ENCODE results near the gene DYRK4.
"Not testable (repeated sequence)": the region's sequence is repeated elsewhere in the genome, so short reads cannot be mapped to it uniquely, and the experiment has no call there.

Gene DYRK4, protein sequence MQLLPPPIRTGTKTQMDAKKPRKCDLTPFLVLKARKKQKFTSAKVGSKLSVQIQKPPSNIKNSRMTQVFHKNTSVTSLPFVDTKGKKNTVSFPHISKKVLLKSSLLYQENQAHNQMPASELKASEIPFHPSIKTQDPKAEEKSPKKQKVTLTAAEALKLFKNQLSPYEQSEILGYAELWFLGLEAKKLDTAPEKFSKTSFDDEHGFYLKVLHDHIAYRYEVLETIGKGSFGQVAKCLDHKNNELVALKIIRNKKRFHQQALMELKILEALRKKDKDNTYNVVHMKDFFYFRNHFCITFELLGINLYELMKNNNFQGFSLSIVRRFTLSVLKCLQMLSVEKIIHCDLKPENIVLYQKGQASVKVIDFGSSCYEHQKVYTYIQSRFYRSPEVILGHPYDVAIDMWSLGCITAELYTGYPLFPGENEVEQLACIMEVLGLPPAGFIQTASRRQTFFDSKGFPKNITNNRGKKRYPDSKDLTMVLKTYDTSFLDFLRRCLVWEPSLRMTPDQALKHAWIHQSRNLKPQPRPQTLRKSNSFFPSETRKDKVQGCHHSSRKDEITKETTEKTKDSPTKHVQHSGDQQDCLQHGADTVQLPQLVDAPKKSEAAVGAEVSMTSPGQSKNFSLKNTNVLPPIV

DNA sequence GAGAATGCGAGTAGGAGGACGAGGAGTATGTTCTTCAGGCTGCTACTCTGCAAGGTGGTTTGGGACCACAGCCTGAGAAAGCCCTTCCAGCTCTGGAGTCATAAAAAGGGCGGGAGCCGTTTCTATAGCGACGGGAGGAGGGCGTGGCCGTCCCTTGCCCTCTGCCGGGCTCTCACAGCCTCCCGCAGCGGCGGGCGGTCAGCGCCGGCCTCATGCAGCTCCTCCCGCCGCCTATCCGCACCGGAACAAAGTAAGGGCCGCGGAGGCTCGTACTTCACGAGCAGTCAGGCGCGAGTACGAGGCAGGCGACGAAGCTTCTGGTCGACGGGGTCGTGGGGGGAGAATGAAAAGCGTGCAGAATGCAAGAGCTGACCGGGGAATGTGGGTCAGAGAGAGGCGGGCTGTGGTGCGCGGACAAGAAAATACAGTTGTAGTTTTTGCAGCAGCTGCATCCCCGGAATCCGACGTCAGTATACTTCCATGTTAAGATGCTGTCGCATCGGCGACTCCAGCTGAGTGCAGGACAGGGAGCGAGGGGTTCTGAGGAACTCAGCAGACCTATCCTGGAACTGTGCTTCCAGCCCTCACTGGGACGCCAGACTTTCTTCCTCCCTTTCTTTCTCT is at the start of gene DYRK4:
DYRK4 (plus strand) TSS at position 175 of the 624 bp plus-strand sequence; CDS start at position 213, 38 bp downstream.
- DNase-seq = peak; percentile 15

DNA sequence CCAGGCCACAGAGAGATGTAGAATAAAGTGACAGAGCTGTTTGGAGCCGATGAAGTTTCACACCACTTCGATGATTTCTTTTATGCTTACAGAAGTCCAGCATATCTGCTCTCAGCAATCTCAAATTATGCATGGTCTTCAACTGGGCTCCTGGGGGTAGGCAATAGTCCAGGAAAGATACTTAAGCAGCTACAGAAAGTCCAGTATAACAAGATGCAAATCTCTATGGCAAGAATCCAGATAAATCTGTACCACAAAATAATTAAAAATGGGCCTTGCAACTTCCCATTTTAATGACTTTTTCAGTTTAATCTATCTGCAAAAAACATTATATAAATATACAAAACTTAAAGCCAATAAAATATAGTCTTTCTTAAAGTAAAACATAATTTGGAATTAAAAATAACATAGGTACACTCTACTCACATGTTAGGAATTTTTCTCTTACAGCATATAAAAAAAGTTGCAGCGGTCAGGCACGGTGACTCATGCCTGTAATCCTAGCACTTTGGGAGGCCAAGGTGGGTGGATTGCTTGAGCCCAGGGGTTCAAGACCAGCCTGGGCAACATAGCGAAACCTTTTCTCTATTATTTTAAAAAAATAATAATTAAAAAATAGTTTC is 43.8 kb upstream of the DYRK4 start:
- no peak for DNase-seq

DNA sequence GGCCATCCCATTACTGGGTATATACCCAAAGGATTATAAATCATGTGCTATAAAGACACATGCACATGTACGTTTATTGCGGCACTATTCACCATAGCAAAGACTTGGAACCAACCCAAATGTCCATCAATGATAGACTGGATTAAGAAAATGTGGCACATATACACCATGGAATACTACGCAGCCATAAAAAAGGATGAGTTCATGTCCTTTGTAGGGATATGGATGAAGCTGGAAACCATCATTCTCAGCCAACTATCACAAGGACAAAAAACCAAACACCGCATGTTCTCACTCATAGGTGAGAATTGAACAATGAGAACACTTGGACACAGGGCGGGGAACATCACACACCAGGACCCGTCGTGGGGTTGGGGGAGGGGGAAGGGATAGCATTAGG is 38.6 kb upstream of the DYRK4 start:
- DNase-seq = not testable (repeated sequence)

DNA sequence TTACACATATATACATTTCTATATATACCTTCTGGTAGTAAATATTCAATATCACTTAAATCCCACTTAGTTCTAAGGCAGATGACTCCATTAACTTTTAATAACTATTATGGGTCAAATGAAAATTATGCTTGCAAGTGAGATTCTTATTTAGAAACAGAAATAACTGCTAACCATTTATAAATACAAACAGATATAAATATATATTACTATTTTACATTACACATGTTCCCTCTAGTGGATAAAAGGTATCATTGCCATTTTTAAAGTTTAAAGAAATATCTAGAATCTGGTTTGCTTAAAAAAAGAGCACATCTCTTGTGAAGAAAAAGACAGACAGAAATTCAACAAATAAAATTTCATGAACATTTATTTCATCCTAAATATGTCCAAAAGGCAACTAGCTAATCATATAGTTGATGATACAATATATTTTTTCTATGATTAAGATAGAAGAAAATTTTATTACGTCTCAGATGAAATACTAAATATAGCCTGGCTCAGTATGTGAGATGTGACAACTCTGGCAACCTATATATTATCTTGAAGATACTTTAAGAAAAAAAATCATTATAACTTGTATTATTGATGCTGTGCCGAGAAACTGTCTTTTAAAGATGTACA is 35.0 kb upstream of the DYRK4 start:
- peak; percentile 7 for DNase-seq

DNA sequence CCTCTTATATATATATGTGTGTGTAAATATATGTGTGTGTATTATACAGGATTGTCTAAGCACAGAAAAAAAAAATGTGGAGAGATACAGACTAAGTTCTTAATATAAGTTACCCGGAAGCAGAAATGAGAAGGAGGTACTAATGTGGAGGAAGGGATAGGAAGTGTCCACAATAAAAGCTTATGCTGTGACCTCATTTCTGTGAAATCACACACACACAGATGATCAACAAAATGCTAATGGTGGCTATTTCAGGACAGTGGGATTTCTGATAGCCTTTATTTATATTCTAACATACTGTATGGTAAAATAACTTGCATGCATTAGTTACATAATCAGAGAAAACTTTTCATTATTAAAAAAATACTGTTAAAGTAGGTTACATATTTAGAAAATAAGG is 31.8 kb upstream of the DYRK4 start:
- no peak for DNase-seq

DNA sequence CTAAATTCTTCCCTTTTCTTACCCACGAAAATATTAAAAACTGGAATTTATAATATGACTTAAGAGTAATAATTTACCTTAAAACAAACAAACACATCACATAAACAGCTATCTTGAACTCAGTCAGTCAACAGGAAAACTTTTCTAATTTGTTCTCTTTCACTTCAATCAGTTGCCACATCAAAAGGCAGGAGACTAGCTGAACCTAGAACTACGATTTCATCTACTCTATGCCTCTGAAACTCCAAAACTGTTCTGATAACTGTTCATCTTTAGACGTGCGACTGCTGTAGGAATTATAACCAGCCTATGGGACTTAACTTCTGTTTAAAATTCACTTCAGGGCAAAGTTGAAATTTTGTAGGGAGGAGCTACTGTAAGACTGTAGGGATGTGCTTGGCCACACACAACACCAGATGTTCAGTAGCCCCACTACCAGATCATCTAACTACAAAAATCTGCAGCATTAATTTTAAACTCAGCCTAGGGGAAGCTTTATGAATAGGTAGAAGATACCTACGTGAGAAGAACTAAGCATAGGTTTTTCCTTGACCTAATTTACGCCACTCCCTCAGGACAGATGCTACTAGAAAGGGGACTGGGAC is 30.9 kb upstream of the DYRK4 start:
- no peak for DNase-seq

DNA sequence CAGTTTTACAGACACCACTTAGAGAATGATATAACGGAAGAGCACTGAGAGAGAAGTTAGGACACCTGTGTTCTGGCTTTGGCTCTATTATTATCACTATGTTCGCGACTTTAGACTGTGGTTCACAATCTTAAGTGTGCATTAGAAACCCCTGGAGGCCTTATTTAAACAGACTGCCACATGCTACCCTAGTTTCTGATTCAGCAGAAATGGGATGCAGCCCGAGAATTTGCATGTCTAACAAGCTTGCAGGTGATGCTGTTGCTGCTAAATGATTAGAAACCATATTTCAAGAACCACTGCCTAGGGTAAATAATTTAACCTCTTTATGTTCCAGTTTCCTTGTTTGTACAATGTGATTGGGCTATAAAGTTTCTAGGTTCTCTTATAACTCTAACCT is 26.9 kb upstream of the DYRK4 start:
- DNase-seq = no peak

DNA sequence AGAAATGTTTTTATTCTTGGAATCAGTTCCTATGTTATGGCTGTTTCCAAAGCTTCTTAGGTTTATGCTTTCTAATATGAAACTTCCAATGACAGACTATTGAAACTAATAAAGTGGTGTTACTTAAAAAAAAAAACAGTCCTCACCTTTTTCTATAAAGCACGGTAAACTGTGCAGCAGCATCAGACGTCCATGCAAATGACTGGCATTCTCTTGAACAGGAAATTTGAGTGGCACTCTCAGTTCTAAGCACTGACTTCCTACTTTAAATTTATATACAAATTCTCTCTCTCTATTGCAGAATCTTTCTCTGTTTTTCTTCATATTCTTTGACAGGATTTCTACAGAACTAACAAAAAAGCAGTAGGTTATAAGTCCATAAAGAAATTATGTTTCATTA is 26.1 kb upstream of the DYRK4 start:
- no peak for DNase-seq

DNA sequence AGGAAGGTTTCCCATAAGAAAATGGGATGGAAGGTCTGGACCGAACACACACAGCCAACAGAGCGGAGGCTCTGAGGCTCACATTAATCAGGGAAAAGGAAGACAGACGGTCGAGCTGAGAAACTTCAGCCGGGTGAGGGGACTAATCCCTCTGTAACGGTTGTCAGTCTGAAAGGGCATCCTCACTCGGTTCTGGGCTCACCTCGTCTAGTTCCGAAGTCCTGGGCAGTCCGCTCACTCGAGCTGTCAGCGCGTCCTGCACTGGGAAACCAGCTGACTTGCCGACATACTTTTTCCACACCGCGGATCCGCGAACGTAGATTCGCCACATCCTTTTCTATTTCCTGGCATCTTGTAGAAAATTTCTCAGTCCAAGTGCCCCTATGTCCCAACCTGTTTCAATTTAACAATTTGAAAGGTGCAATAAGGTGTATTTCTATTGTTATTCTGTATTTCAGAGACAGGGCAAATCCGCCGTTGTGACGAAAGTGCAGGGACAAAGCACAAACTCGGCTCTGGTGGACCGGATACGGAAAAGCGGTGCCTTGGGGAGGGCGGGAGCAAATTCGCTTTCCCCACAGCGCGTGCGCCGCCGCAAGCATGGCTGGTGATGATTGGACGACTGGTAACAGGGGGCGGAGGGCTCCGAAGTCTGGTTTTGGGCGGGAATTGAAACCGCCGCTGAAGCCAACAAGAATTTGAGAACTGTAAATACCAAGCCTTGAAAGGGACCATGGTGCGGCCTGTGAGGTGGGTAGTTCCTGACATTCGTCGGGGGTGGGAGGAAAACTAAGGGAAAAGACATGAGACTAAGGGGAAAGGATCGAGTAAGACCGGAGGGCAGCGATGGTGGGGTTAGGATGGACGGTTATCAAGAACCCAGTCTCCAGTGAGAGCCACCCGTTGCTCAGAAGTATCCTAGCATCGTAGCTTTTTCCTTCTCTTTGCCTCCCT is 23.5 kb upstream of the DYRK4 start, which contains the start of gene RAD51AP1:
RAD51AP1 (plus strand) TSS at position 684 of the 954 bp plus-strand sequence; CDS start at position 734, 50 bp downstream.
- peak; percentile 97 for DNase-seq

DNA sequence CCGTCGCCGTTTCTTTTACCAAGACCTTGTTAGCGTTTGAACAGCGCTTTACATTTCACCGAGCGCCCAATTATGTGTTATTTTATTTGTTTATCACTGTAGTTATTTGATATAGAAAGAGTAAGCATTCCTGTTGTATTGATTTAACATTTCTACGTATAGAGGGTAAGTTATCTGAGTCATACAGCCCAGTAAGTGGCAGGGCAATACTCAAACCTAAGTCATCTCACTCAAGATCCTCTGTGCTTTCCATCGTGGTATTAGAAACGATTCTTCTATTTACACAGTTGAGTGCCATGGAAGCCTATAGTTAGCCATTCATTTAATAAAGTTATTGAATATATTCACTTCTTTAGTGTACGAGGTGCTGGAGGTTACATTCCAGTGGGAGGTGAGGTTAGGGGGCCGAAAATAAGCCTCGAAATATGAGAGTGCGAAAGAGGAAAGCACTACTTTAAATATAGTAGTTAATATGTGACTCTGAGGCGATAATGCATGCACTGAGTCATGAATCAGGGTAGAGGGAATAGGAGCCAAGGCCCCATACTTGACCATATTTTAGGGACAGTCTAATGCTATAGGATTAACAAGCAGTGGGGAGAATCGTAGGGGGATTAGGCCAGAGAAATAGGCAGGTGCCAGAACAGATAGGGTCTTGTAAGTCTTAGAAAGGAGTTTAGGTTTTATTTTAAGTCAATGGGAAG is 22.7 kb upstream of the DYRK4 start:
- peak; percentile 21 for DNase-seq

DNA sequence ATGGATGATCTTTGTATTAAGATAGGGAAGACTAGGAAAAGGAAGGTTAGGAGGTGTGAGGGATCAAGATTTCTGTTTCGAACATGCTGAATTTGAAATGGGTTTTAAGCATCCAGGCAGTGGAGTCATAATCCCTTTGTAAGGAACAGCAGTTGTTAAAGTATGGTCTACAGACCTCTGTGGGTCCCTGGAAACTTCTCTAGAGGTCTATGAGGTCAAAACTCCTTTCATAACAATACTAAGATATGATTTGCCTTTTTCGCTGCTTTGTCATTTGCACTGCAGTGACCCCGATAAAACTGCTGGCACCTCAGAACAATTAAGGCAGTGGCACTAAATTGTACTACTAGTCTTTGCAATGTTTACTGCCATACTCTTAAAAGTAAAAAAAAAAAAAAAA is 21.8 kb upstream of the DYRK4 start:
- DNase-seq = peak; percentile 50

DNA sequence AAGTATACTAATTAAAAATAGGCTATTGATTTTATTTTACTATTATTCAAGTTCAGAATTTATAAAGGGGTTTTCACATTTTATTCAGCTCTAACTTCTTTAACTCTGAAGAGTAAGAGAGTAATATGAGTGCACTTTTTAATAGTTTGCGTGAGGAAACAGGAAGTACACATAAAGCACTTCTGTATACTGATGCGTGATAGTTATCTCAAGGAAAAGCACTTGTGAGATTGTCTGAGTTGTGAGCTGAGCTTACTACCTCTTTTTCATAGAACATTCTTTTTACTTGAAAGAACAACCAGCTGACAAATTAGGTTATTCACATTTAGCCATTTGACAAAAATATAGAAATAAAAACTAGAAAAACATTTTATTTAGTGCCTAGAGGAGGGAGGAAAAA is 21.4 kb upstream of the DYRK4 start:
- DNase-seq = no peak

DNA sequence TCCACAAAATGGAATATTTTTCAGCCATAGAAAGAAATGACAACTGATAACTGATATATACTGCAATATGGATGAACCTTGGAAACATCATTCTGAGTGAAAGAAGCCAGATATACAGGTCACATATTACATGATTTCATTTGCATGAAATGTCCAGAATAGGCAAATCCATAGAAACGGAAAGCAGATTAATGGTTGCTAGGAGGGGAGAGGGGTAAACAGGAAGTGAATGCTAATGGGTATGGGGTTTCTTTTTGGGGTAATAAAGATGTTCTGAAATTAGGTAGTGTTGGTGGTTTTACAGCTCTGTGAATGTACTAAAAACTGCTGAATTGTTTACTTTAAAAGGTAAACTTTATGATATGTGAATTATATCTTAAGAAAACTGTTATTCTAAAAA is 16.8 kb upstream of the DYRK4 start:
- DNase-seq = no peak

DNA sequence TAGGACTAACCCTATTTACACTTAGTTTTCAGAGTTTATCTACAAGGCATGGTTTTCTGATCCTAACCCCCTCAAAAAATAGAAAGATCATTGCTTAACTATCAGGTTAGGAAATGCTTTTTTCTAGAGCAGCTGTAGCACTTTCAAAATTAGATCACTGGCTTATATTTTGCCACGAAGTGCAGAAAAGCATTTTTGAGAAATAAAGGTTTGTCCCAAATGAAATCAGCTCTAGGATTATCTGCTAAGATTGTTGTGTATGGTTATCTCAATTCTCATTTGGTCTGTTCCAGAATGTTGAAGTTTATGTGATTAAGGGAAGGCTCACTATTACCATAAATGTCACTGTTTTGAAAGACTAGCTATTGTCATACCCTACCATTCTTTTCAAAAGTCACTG is 9.8 kb upstream of the DYRK4 start:
- DNase-seq = no peak

DNA sequence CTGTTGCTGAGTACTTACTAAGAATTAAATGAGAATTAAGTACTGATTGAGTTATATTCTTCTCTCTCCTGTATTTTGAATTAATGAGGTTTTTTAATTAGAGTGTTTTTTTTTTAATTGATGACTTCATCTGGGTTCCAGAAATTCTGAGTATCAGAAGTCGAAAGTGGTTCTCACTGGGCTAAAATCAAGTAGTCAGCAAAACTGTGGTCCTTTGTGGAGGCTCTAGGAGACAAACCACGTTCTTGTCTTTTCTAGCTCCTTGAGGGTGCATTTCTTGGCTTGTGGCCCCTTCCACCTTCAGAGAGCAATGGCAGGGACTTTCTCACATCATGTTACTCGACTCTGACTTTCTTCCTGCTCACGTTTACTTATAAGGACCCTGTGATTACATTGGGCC is 8.1 kb upstream of the DYRK4 start:
- DNase-seq = no peak

DNA sequence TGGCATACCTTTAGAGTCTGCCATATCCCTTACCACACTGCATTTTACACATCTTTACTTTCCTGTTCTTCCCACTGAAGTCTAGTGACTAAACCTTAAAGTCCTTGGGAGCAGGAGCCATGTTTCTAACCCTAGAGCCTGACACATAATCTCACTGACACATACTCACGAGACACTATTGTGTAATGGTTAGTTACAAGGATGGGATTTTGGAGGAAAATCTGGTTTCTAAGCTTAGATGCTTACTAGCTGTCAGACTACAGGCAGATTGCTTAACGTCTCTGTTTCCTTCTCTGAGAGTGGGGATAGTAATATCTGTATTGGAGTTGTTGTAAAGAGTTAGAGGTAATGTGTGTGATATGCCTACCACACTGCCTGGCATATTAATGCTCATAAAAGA is 6.2 kb upstream of the DYRK4 start:
- DNase-seq = no peak

DNA sequence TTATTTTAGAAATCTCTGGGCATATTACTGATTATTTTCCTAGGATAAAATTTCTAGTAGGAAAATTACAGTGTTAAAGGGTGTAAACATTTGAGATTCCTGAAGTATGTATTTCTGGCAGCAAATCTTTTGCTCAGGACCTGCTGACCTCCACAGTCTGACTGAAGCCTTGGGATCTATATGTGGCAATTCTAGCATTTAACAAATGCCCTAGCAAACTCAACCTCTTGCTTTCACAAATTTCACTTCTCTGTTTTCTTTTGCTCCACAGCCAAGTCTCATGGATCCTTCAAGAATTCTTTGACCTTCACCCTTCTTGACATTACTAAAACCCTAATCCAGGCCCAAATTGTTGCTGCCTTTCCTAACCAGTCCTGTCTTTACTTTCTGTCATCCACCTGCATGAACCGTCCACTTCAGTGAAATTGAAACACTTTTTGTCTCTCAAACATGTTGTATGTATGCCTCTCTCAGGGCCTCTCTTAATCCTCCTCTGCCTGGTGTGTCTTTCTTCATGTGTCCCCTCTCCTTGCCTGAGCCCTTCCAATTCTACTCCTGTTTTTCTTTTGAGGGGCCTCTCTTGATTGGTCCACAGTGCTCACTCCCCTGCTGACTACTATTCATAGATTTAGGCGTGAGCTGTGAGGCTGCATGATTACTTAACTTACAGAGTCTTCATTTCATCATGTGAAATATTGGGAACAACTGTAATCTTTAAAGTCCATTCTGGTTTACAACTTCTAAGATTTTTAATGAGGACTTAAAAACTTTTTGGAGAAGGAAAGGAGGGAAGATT is 5.1 kb upstream of the DYRK4 start:
- no peak for DNase-seq

DNA sequence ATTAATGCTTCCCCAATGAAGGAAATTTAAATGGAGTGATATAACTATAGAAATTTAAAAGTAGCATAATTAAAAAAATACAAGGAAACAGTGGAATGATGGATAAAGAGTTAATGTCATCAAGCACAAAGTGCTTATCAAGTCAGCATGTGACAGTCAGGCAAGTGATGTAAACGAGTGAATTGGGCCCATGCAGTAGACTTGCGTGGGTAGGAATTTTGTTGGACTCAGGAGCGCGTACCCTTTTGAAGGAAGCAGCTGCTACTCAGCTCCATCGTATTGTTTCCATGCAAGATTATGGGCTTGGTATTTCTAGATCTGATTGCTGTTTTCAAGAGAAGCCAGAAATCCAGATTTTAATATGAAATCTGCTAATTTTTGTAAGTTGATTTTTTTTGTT is 4.4 kb upstream of the DYRK4 start:
- no peak for DNase-seq

DNA sequence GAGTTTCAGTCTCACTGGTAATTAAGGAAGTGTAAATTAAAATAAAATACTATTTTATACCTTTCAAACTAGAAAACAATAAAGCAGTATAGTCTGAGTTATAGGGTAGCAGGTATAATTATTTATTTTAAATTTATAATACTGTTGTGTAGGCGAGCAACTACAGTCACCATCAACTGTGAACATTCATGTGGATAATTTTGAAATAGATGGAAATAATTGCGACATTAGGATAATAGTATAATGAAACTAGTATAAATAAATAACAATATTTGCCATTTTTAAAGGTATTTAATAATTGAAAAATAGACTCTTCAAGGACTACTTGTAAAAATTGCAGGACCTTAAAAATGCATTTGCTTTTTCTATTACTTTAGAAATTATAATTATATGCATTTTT is 3.8 kb upstream of the DYRK4 start:
- DNase-seq = no peak

DNA sequence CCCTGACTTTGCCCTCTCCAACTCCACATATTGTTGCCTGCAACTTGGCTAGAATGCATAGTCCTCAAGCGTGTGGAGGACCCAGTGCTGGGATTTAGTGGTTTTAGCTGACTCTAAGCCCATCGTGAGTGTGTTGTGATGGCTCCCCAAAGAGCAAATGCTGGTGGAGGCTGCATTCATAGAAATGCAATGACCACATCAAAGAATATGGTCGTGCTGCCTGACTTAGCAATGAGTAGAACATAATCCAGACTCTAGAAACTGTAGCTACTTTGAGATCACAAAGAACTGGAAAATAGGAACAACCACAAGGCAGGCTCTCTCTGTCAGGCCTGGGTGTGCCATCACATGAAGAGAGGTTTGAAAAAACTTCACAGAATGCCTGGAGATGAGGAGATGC is 1.3 kb downstream of the DYRK4 start:
- no peak for DNase-seq
